ENCODE results near the gene GRWD1.
A peak's percentile ranks its signal among the peaks of the same experiment; 100 is the strongest.

Gene GRWD1

DNA sequence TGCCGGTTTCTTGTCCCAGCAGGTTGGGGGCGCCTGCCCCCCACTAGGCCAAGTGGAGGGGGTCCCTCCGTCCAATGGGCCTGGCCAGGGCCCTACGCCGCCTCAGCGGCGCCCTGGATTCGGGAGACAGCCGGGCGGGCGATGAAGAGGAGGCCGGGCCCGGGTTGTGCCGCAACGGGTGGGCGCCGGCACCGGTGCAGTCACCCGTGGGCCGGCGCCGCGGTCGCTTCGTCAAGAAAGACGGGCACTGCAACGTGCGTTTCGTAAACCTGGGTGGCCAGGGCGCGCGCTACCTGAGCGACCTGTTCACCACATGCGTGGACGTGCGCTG lies 15.8 kb downstream of the GRWD1 start:
- no peak for DNase-seq

DNA sequence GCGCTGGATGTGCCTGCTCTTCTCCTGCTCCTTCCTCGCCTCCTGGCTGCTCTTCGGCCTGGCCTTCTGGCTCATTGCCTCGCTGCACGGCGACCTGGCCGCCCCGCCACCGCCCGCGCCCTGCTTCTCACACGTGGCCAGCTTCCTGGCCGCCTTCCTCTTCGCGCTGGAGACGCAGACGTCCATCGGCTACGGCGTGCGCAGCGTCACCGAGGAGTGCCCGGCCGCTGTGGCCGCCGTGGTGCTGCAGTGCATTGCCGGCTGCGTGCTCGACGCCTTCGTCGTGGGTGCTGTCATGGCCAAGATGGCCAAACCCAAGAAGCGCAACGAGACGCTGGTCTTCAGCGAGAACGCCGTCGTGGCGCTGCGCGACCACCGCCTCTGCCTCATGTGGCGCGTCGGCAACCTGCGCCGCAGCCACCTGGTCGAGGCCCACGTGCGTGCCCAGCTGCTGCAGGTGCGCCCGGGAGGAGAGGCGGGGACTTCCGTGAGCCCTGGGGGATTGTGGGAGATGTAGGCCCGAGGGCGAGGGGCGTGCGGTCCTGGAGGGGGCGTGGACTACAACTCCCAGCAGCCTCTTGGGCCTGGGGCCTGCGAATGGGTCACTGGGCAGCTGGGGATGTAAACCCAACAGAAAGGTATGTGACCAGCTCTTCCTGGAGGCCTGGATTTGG lies 16.3 kb downstream of the GRWD1 start:
- DNase-seq, result peak; percentile 47

DNA sequence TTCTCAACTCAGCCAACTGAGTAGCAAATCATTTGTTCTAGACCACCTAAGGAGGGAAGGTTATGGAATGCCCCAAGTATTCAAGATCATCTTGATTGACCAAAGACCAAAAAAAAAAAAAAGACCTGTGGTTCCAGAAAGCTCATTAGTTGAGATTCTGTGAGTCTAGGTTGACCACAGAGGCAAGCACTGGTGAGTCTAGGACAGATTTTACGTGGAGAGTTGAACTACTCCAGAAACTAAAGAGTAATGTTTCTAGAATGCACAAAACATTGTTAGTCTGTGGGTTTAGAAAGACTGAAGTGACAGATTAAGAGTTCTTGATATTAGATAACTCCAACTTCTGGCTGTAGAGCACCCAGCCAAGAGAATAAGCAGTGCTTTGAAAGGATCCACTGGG lies 19.4 kb downstream of the GRWD1 start:
- DNase-seq, result no peak

DNA sequence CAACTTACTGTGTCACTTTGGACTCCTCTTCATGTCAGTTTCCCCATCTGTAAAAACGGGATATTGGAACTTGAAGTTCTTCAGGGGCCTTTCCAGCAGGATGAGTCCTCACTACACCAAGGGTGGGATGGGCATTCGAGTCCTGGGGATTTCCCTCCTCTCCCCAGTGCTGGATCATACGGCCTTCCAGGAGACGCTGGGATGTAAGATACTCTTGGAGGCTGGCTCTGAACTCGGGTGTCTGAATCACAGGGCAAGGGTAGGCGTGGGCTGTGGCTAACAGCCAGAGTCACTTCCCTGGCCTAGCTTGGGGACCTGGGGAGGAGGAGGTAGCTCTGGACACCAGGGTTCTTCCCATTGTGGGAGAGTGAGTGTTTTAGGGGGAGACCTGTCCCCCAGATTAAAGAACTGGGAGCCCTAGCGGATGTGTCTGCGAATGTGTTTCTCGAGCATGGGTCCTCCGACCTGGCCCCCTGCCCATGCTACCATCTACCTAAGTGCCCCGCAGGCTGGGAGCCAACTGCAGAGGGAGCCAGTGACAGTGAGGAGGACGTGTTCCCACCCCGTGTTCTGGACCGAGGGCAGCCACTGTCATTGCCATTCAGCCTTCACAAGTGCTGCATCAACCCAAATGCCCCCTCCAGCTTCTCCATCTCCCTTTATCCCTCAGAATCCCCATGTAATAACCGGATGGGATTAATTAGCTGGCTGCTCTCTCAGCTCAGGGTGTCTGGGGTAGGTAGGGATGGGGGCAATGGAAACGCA lies 21.0 kb downstream of the GRWD1 start:
- no peak for DNase-seq

DNA sequence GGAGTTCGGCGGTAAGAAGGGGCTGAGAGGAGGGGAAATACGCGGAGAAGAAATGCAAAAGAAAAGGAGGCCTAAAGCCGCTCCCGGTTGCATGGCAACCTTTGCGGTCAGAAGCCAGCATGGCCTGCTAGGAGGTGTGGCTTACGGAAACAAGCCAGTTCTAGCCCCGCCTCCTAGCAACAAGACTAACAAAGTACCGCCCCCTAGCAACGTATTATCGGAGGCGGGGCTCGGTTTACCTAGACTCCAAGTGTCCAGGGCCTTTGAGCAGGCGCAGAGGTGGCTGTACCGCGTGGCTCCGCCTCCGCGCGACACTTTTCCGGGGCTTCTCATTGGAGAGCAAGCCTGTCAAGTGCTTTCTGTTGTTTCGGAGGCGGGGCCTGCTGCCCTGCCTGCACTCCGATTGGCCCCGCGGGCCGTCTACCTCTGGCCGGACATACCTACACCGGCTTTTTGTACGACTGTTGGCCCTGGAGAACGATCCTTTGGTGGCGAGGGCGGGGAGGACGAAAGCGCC lies 23.0 kb downstream of the GRWD1 start:
- peak; percentile 99 for DNase-seq

DNA sequence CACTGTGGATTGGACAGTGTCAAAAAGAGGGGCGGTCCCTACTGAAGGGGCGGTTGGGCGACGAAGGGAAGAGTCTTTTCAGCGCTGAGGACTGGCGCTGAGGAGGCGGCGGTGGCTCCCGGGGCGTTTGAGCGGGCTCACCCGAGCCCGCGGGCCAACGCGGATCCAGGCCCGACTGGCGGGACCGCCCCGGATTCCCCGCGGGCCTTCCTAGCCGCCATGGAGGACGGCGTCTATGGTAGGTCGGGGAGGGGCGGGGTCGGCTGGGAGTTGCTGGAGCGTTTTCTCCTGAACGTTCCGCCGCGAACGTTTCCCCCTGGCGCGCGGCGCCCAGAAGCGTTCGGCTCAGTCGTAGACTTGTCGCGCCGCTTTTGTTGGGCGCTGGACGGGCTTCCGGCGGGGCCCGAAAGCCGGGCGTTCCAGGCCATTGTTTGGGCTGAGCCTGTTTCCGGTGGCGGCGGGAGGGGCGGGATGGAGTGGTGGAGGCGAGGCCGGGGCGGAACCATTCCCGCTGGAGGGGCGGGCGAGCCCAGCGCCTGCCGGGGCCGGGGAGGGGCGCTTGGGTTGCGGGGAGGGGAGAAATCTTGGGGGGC lies 23.6 kb downstream of the GRWD1 start, which contains the start of gene CYTH2:
Gene CYTH2 (plus strand): TSS at position 81 of the 593 bp plus-strand sequence. CDS start 139 bp downstream, at position 220.
- DNase-seq, result peak; percentile 84

DNA sequence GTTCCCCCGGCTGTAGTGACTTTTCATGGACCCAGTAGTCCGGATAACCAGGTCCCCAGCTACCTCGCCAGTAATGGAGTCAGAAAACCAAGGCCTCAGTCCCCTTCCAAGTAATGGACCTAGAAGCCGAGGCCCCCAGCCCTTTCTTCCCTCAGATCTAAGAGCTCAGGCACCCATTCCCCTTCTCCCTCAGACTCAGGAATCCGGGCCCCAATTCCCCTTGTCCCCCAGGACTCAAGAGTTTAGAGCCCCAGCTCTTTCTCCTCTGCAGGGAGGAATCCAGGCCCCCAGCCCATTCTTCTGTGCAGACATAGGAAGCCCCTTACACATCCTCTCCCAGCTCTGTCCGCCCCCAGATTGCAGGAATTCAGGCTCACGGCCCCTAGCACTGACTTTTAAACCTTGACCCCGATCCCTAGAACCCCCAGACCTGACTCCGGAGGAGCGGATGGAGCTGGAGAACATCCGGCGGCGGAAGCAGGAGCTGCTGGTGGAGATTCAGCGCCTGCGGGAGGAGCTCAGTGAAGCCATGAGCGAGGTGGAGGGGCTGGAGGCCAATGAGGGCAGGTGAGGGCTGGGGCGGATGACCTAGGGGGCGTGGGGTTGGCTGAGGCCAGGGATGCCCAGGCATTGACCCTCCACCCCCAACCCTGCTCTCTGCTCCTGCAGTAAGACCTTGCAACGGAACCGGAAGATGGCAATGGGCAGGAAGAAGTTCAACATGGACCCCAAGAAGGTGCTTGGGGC lies 24.3 kb downstream of the GRWD1 start:
- DNase-seq, result no peak

DNA sequence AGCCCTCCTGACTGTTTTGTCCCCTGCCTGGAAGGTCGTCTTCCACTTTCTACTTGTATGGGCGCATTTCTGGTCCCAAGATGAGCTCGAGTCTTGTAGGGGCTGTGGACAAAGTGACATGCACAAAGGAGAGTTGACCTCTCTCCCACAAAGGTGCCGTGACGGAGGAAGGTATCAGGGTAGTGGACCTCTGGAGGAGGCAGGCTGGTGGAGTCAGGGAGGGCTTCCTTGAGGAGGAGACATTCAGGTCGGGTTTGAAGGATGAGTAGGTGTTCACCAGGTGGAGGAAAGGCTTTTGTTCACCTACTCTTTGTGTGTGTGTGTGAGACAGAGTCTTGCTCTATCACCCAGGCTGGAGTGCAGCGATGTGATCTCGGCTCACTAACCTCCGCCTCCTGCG lies 25.1 kb downstream of the GRWD1 start:
- no peak for DNase-seq

DNA sequence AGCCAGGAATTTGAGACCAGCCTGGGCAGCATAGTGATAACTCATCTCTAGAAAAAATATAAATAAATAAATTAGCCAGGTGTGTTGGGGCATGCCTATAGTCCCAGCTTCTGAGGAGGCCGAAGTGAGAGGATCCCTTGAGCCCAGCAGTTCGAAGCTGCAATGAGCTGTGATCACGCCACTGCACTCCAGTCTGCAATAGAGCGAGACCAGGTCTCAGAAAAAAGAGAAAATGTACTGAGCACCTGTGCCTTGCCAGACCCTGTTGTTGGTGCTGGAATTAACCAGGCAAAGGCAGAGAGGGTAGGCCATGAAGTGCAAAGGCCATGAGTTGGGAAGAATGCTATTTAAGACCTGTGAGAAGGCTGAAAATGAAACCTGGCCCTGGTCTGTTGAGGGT lies 26.1 kb downstream of the GRWD1 start:
- DNase-seq, result no peak

DNA sequence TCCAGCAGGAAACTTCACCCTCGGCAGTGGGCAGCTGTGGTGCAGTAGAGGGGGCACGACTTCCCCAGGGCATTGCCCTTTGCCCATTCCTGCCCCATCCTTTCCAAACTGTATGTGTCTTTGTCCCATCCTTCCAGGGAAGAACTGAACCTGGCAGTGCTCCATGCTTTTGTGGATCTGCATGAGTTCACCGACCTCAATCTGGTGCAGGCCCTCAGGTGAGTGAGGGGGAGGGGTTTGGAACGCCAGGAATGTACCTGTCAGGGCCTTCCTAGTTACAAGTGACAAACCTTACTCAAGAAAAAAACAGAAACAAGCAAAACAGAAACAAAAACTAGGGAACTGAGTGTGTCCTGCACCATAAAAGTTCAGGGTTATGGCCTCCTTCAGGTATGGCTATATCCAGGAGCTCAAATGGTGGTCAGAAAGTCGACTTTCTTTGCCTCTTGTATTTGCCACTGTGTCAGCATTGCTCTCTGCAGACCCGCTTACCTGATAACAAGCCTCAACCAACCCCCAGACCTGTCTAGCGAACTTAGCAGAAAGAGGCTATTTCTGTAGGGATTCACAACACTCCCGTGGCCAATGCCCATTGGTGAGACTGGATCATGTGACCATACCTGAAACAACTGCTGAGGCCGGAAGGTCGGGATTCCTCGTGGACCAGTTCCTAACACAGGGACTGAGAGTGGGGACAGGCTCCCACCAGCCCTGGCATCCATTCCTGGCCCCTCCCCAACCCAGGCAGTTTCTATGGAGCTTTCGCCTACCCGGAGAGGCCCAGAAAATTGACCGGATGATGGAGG lies 27.6 kb downstream of the GRWD1 start:
- DNase-seq, result no peak

DNA sequence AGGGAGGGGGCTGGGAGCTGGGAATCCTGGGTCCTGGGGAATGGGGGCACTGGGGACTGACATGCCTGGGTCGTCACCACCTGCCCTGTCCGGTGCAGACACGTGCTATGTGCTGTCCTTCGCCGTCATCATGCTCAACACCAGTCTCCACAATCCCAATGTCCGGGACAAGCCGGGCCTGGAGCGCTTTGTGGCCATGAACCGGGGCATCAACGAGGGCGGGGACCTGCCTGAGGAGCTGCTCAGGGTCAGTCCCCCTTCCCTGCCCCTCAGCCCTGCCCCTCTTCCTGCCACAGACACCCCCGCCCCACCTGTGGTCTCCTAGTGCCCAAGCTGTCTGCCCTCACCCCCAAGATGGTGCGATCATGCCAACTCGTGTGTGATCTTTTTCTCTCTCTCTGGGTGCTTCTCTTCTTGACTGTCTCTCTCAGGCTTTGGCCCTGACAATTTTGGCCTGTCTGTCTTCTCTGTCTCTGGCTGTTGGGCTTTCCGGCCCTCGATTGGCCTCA lies 28.4 kb downstream of the GRWD1 start:
- no peak for DNase-seq

DNA sequence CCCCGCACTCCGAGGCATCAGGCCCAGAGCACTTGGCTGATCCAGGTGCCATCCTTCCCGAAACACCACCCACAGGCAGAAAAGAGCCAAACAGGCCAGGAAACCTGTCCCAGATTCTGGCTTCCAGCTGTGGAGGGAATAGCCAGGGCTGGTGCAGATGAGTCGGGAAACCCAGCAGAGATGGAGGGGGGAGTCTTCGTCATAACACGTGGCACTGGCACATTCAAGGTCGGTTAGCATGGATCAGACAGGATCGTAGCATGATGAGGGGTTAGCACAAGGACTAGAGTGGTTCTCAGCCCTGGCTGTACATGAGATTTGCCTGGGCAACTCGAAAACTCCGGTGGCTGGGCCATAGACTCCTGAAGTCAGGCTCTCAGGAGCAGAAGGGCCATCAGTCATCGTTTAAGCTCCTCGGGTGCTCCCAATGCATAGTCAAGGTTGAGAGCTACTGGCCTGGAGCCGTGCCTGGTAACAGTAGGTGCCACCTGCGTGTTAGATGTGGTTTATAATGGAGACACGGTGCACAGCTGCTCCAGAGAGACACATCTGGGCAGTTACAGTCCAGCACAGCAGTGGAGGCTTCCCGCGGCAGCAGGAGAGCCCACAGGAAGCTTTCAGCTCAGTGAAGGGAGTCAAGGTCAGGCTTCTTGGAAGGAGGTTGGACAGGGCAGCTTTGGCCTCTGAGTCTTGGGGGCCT lies 29.7 kb downstream of the GRWD1 start:
- no peak for DNase-seq

DNA sequence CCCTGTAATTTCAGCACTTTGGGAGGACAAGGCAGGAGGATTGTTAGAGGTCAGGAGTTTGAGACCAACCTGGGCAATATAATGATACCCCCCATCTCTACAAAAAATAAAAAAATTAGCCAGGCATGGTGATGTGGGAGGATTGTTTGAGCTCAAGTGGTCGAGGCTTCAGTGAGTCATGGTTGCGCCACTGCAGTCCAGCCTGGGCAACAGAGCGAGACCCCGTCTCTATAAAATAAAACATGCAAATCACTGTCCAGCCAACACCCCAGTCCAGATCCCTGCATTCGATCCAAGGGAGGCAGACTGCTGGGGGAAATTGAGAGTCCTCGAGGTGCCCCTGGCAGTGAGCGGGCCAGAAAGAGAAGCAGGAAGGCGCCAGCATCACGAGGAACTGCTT lies 30.4 kb downstream of the GRWD1 start:
- no peak for DNase-seq

DNA sequence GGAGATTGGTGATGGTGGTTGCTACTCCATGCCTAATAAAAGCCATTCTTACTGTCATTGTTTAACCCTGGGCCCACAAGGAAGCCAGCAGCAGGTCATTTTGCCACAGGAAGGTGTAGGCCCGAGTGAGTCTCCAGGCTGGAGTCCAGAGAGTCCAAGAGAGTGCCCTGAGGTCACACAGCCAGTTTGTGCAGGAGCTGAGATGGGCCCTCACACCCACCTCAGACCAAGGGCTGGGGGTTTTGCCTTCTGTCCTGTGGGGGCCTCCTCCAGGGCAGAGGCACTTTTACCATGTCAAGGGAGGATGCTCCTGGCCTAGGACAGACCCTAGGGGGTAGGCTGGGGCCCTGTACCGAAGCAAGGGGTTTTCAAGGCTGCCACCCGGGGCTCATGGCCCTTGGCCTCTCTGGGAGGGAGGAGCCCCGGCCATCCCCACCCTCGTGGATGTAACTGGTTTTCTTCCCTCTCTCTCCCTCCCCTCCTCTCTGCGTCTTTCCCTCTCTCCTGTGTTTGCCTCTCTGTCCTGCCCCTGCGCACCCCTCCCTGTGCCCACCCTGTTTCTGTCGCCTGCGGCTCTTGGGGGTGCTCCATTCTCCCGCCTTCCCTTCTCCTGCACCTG lies 31.4 kb downstream of the GRWD1 start:
- DNase-seq, result no peak

DNA sequence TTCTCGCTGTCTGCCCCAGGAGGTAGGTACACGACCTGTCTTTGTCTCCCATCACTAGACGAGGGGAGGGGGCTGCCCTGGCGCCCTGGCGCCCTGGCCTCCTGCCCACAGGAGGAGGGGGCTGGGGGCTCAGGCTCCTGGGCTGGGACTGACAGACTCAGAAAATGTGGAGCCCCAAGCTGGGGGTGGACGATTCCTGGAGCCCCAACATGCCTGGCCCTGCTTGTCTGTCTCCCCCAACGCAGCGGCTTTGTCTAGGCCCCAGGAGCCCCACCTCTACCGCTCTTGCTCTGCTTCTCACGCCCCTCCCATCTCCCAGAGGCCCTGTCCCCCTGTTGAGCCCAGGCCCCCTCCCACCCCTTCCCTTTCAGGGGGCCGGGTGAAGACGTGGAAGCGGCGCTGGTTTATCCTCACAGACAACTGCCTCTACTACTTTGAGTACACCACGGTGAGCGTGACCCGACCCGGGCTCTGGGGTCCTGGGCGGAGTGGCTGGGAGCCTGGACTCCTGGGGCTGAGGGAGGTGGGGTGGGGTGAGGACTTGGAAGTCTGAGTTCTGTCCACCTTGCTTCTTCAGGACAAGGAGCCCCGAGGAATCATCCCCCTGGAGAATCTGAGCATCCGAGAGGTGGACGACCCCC lies 32.0 kb downstream of the GRWD1 start:
- no peak for DNase-seq

DNA sequence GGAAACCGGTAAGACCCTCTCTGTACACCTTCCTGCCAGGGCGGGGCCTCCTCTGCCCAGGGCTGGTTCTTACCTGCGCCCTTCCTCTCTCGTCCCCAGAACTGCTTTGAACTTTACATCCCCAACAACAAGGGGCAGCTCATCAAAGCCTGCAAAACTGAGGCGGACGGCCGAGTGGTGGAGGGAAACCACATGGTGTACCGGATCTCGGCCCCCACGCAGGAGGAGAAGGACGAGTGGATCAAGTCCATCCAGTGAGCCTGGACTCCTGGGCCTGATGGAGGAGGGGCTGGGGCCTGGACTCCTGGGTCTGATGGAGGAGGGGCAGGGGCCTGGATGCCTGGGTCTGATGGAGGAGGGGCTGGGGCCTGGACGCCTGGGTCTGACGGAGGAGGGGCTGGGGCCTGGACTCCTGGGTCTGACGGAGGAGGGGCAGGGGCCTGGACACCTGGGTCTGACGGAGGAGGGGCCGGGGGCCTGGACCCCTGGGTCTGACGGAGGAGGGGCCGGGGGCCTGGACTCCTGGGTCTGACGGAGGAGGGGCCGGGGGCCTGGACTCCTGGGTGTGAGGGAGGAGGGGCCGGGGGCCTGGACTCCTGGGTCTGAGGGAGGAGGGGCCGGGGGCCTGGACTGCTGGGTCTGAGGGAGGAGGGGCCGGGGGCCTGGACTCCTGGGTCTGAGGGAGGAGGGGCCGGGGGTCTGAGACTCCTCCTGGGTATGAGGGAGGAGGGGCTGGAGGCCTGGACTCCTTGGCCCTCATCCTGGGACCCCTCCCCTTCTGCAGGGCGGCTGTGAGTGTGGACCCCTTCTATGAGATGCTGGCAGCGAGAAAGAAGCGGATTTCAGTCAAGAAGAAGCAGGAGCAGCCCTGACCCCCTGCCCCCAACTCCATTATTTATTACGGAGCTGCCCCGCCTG lies 32.8 kb downstream of the GRWD1 start:
- no peak for DNase-seq

DNA sequence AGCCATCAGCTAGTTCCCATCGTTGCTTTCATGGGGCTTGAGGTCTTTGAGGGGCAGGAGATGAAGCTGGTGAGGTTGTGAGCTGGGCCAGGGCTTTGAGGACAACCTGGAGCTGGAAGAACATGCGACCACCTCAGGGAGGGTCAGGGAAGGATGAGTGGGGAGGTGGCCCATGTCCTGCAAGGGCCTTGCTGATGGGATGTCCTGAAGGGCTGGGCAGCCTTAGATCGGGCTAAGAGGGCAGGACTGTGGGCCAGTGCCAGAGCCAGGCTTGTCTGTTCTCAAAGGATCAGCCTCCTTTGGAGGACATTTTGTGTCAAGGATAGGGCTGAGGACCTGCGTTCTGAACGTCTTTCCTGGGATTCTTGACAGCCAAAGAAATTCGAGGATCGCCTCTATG lies 33.9 kb downstream of the GRWD1 start:
- DNase-seq, result no peak

DNA sequence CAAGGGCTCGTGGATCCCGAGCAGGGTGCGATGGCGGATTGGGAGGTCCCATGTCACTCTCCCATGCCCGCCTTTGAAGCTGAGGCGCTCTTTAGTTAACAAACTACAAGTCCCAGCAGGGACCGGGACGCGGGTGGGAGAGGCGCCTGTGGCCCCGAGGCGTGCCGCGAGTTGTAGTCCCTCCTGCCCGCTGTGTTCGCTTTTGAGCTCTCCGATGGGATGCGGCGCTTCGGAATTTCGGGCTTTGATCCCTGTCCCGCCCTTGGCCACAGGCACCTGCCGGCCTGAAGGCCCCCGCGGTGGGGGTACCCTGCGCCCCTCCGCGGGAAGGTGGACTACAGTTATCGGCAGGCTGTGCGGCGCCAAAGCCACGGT lies 34.4 kb downstream of the GRWD1 start:
- DNase-seq, result peak; percentile 51
